Parathyroid adenoma (tissue), 2 donors: ENCODE measurements around the gene KCNA1.

Experiments used
- H2AFZ ChIP-seq: fragments of 300-600 bp; sonication (generic); one replicate; pipeline ENCODE4 v1.7.0; 2017; ENCODE audit warnings: antibody characterized with exemption, mild to moderate bottlenecking
- H3K27ac ChIP-seq: fragments of 300-600 bp; sonication (generic); one replicate; pipeline ENCODE4 v1.7.0; 2017
- H3K27me3 ChIP-seq: fragments of 300-600 bp; sonication (generic); one replicate; pipeline ENCODE4 v1.7.0; 2017; ENCODE audit warnings: low read length; ENCODE audit not compliant: control insufficient read depth, insufficient read depth
- H3K36me3 ChIP-seq: fragments of 300-600 bp; sonication (generic); one replicate; pipeline ENCODE4 v1.7.0; 2017; ENCODE audit warnings: low read length; ENCODE audit not compliant: control insufficient read depth, insufficient read depth
- H3K4me1 ChIP-seq: fragments of 300-600 bp; sonication (generic); one replicate; pipeline ENCODE4 v1.7.0; 2017; ENCODE audit warnings: control low read depth
- H3K4me2 ChIP-seq: fragments of 300-600 bp; sonication (generic); one replicate; pipeline ENCODE4 v1.7.0; 2017; ENCODE audit warnings: low read length
- H3K4me3 ChIP-seq: fragments of 300-600 bp; sonication (generic); one replicate; pipeline ENCODE4 v1.7.0; 2017; ENCODE audit warnings: low read depth, low read length
- H3K79me2 ChIP-seq: fragments of 300-600 bp; sonication (generic); one replicate; pipeline ENCODE4 v1.7.0; 2017; ENCODE audit warnings: control low read depth
- H3K9ac ChIP-seq: fragments of 300-600 bp; sonication (generic); one replicate; pipeline ENCODE4 v1.7.0; 2017; ENCODE audit warnings: mild to moderate bottlenecking
- H3K9me3 ChIP-seq: fragments of 300-600 bp; sonication (generic); one replicate; pipeline ENCODE4 v1.7.0; 2017; ENCODE audit warnings: low read length; ENCODE audit not compliant: control insufficient read depth
- CTCF ChIP-seq: fragments of 300-600 bp; sonication (generic); IDR thresholded peaks from one replicate; pipeline ENCODE4 v1.7.0; 2017; ENCODE audit warnings: antibody characterized with exemption, mild to moderate bottlenecking
- donor health status: primary hyperparathyroidism.

KCNA1 gene

GRCh38 chr12:4909410-4909733, 333 bp upstream of the KCNA1 start:
- H3K9ac ChIP-seq = no peak overlapping the region
- H3K4me2 ChIP-seq = peak overlapping the region; percentile 82
- H3K79me2 ChIP-seq = no peaks in the 10 kb centered on the region
- H2AFZ ChIP-seq = peak overlapping the region; percentile 73
- peaks cover 5% of the 10 kb centered on the region for H3K27me3 ChIP-seq
- H3K4me3 ChIP-seq = peak overlapping the region; percentile 24
- no peak overlapping the region for H3K27ac ChIP-seq
- no peaks in the 10 kb centered on the region for H3K4me1 ChIP-seq
- TF ChIP-seq CTCF = no peak
- no peaks in the 10 kb centered on the region for H3K36me3 ChIP-seq
- no peaks in the 10 kb centered on the region for H3K9me3 ChIP-seq

GRCh38 chr12:4910502-4911315, 1.0 kb downstream of the KCNA1 start:
- Histone ChIP-seq H3K9ac (no peak overlapping the region), H3K9me3 (no peaks in the 10 kb centered on the region), H3K4me3 (peak overlapping the region; percentile 47), H3K27me3 (peaks cover 5% of the 10 kb centered on the region), H3K27ac (no peak overlapping the region), H3K4me1 (no peaks in the 10 kb centered on the region), H3K36me3 (no peaks in the 10 kb centered on the region), H2AFZ (peak overlapping the region; percentile 73), H3K4me2 (peak overlapping the region; percentile 82), H3K79me2 (no peaks in the 10 kb centered on the region)
- no peak for TF ChIP-seq CTCF

- no peak overlapping the region for H3K4me2 ChIP-seq
- no peak for TF ChIP-seq CTCF
- no peaks in the 10 kb centered on the region for H3K4me1 ChIP-seq
- H3K27me3 ChIP-seq = peaks cover 5% of the 10 kb centered on the region
- H2AFZ ChIP-seq = no peak overlapping the region
- no peaks in the 10 kb centered on the region for H3K79me2 ChIP-seq
- H3K4me3 ChIP-seq = no peak overlapping the region
- H3K36me3 ChIP-seq = no peaks in the 10 kb centered on the region
- no peak overlapping the region for H3K27ac ChIP-seq
- H3K9ac ChIP-seq = no peak overlapping the region
- no peaks in the 10 kb centered on the region for H3K9me3 ChIP-seq
Measured at GRCh38 chr12:4911316-4911994, 1.8 kb downstream of the KCNA1 start.

GRCh38 chr12:4914720-4915119, 5.0 kb downstream of the KCNA1 start:
- Histone ChIP-seq H3K27ac (no peak overlapping the region), H3K4me3 (no peak overlapping the region), H3K4me2 (no peak overlapping the region), H3K27me3 (no peaks in the 10 kb centered on the region), H3K4me1 (peaks cover 7% of the 10 kb centered on the region), H3K9me3 (no peaks in the 10 kb centered on the region), H2AFZ (no peak overlapping the region), H3K9ac (no peak overlapping the region), H3K79me2 (no peaks in the 10 kb centered on the region), H3K36me3 (no peaks in the 10 kb centered on the region)
- no peak for TF ChIP-seq CTCF
